GM23248 (cell line): ENCODE results near the gene ARID5B. TPM values are rescaled to one million over a fixed set of nuclear protein-coding genes. Genes with fewer than 3 reads are reported as not detected.
A peak's percentile ranks its signal among the peaks of the same experiment; 100 is the strongest.

Source experiments
- DNase-seq: peaks from one replicate; pipeline ENCODE4 v3.0.0-alpha.2; 2015
- H2AFZ ChIP-seq: fragments of 200-600 bp; sonication (generic); 2 replicates; pipeline ENCODE4 v1.6.1; 2016; ENCODE audit warnings: antibody characterized with exemption
- H3F3A ChIP-seq: fragments of 200-600 bp; sonication (generic); 2 replicates; pipeline ENCODE4 v1.6.1; 2016; ENCODE audit warnings: mild to moderate bottlenecking, antibody characterized with exemption, mixed run types; ENCODE audit not compliant: insufficient read depth
- H3K27ac ChIP-seq: fragments of 200-600 bp; sonication (generic); 2 replicates; pipeline ENCODE4 v1.5.1; 2016; ENCODE audit warnings: mild to moderate bottlenecking
- H3K27me3 ChIP-seq: fragments of 200-600 bp; sonication (generic); replicated peaks from 2 replicates; pipeline ENCODE4 v1.6.1; 2016; ENCODE audit warnings: mild to moderate bottlenecking; ENCODE audit not compliant: insufficient read depth
- H3K36me3 ChIP-seq: fragments of 200-600 bp; sonication (generic); 2 replicates; pipeline ENCODE4 v1.6.1; 2016; ENCODE audit warnings: low read depth, mild to moderate bottlenecking
- H3K4me1 ChIP-seq: fragments of 200-600 bp; sonication (generic); 2 replicates; pipeline ENCODE4 v1.6.1; 2016; ENCODE audit warnings: mild to moderate bottlenecking; ENCODE audit not compliant: insufficient read depth
- H3K4me2 ChIP-seq: fragments of 200-600 bp; sonication (generic); one replicate; pipeline ENCODE4 v1.6.1; 2016; ENCODE audit warnings: mild to moderate bottlenecking; ENCODE audit not compliant: unreplicated experiment
- H3K4me3 ChIP-seq: fragments of 200-600 bp; sonication (generic); 2 replicates; pipeline ENCODE4 v1.5.1; 2016; ENCODE audit warnings: mild to moderate bottlenecking
- H3K79me2 ChIP-seq: fragments of 200-600 bp; sonication (generic); 2 replicates; pipeline ENCODE4 v1.6.1; 2016; ENCODE audit warnings: mild to moderate bottlenecking; ENCODE audit not compliant: insufficient read depth
- H3K9ac ChIP-seq: fragments of 200-600 bp; sonication (generic); 2 replicates; pipeline ENCODE4 v1.6.1; 2016; ENCODE audit warnings: mild to moderate bottlenecking
- H3K9me2 ChIP-seq: fragments of 200-600 bp; sonication (generic); 2 replicates; pipeline ENCODE4 v1.6.1; 2016; ENCODE audit warnings: mixed run types, mild to moderate bottlenecking, moderate library complexity; ENCODE audit not compliant: insufficient read depth
- H3K9me3 ChIP-seq: fragments of 200-600 bp; sonication (generic); one replicate; pipeline ENCODE4 v1.6.1; 2017; ENCODE audit warnings: low read depth
- H4K20me1 ChIP-seq: fragments of 200-600 bp; sonication (generic); 2 replicates; pipeline ENCODE4 v1.6.0; 2016; ENCODE audit not compliant: insufficient read depth
- EZH2 ChIP-seq: fragments of 200-600 bp; sonication (generic); IDR thresholded peaks from 2 replicates; pipeline ENCODE4 v1.6.1; 2018; ENCODE audit warnings: antibody characterized with exemption, mild to moderate bottlenecking; ENCODE audit not compliant: insufficient read depth, poor library complexity, severe bottlenecking
- EZH2phosphoT487 ChIP-seq: fragments of 200-600 bp; sonication (generic); IDR thresholded peaks from 2 replicates; pipeline ENCODE4 v1.6.1; 2018; ENCODE audit warnings: antibody characterized with exemption, moderate library complexity, mild to moderate bottlenecking, low read depth; ENCODE audit not compliant: insufficient read depth
- WGBS, 2 experiments: methylation state at CpG; one replicate each; pipeline ENCODE4 v1.1.6; 2015 to 2017; ENCODE audit warnings: low lambda C conversion rate in 2 of 2, low coverage in 1 of 2; ENCODE audit errors: missing lambda C conversion rate in 2 of 2; 5-methylcytosine and 5-hydroxymethylcytosine counted together
- in situ Hi-C: fragments of 300-500 bp; cut with MboI; formaldehyde crosslinking; loops from 2 replicates; pipeline ENCODE4 v1.15.0; 2020
- polyA plus RNA-seq: library from polyadenylated mRNA; unstranded; fragments of >200 nt; fragmentation: Nextera tagmentation; extraction: Ambion mirVana; gene quantifications from 2 replicates; pipeline ENCODE4 v1.2.1, GENCODE V29; 2016
- total RNA-seq: library from RNA; depleted of rRNA; stranded (reverse); fragments of >200 nt; shearing (Covaris generic); gene quantifications from 2 replicates; pipeline ENCODE4 v1.2.3, GENCODE V29; 2014

ARID5B gene
- total and polyA plus RNA-seq, 2 experiments from 2014 or later = 56.7 to 78.8 TPM

DNA sequence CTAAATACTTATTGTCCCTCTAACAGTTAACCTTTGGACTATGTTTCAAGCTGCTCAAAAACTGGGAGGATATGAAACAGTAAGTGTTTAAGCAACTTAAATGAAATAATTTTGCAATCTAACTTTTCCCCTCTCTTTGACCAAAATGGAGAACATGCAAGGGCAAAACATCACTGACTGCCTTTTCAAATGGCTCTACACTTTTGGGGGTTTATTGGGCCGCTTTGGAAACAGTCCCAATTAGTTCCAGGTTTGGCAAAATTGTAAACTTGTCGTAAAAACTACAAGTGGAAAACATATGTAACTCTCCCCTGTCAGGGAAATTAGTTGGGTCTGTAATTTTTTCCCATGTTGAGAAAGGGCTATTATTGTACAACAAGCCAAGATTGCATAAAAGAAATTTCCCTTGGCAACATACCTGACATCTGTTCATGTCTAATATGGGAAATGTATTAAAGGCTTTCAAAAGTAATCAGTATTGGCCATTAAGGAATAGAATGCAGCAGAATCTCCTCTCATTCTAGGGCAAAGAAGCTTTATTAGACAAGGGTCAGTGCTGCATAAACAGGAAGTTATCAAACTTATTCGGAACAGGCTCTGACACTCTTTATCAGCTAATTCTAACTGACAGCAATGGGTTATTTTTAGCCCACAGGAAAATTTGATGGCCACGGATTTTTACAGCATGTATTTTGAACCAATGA, 157.9 kb downstream of the ARID5B start:
- peak overlapping the region; percentile 86 for H3K4me2 ChIP-seq
- WGBS, 2 experiments = 38 to 39% methylated on average over 4 of the region's 4 CpGs
- H3K27ac ChIP-seq = peak overlapping the region; percentile 57
- no peaks in the 10 kb centered on the region for H3K9me3 ChIP-seq
- peaks cover 86% of the 10 kb centered on the region for H3K79me2 ChIP-seq
- no peak for DNase-seq
- H3K9me2 ChIP-seq = no peaks in the 10 kb centered on the region
- H4K20me1 ChIP-seq = peaks cover 6% of the 10 kb centered on the region; the same call in 1 of the 2 replicates
- in situ Hi-C loops = no loop called here
- no peak overlapping the region for H2AFZ ChIP-seq
- 0 out of 2 replicates have a peak overlapping the region, but pooled peaks have one; percentile 45 for H3K4me3 ChIP-seq
- peaks cover 83% of the 10 kb centered on the region for H3K36me3 ChIP-seq
- H3K27me3 ChIP-seq = no peaks in the 10 kb centered on the region
- peaks cover 96% of the 10 kb centered on the region for H3F3A ChIP-seq
- no peak overlapping the region for H3K9ac ChIP-seq
- TF ChIP-seq EZH2phosphoT487 (no peak), EZH2 (no peak)
- peaks cover 93% of the 10 kb centered on the region for H3K4me1 ChIP-seq

GRCh38 chr10:62062028-62062427, 160.5 kb downstream of the ARID5B start:
- H3K9ac ChIP-seq = no peak overlapping the region

DNA sequence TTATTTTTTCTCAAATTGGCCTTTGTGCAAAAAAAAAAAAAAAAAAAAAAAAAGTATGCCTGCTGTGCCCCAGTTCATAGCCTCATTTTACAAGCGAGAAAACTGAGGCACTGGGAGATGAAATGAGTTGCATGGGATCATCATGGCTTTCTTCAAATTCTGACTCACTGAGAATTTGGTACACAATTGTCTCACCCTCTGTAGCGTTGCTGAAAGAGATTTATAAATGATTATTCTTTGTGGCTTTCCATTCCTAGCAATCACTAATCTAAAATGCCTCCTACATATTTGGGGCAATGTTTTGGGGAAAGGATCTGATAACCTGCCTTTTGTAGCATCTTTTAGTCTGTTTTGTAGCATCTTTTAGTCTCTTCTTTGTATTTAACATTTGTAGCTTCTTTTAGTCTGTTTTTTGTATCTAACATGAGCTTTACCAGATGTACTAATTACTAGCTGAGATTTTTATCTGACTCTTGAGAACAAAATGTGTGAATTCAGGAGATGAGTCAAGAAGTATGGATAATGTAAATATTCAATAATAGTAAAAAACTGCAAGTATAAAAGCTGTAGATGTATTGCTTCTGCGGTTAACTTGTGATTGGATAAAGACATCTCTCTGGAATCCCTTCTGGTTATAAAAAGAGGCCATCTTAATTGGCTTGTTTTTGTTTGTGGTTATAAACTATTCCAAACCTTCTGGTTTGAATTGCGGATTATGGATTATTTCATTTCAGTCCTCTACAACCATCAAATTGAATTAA, 161.4 kb downstream of the ARID5B start:
- Histone ChIP-seq H2AFZ (no peak overlapping the region), H3K4me3 (no peak overlapping the region), H4K20me1 (no peaks in the 10 kb centered on the region; the same call in 1 of the 2 replicates), H3K4me1 (peaks cover 59% of the 10 kb centered on the region), H3K27me3 (no peaks in the 10 kb centered on the region), H3K79me2 (peaks cover 86% of the 10 kb centered on the region), H3F3A (peaks cover 87% of the 10 kb centered on the region), H3K4me2 (peak overlapping the region; percentile 56), H3K9ac (peak overlapping the region; percentile 22), H3K9me3 (no peaks in the 10 kb centered on the region), H3K9me2 (no peaks in the 10 kb centered on the region), H3K36me3 (peaks cover 80% of the 10 kb centered on the region), H3K27ac (peak overlapping the region; percentile 78)
- in situ Hi-C loops = no loop called here
- TF ChIP-seq EZH2phosphoT487 (0 out of 2 replicates have a peak, but pooled peaks have one; percentile 43), EZH2 (no peak)
- DNase-seq = peak; percentile 68
- WGBS, 2 experiments = 34 to 36% methylated on average over 4 of the region's 4 CpGs

More at GRCh38 chr10:62062028-62062427, 160.5 kb downstream of the ARID5B start:
- 44 to 50% methylated on average over 1 of the region's 1 CpG for WGBS, 2 experiments
- TF ChIP-seq EZH2phosphoT487 = no peak
- no peak for TF ChIP-seq EZH2
- no peaks in the 10 kb centered on the region for H3K9me3 ChIP-seq
- peaks cover 87% of the 10 kb centered on the region for H3F3A ChIP-seq
- no peak for DNase-seq
- peak overlapping the region; percentile 56 for H3K4me2 ChIP-seq
- in situ Hi-C loops = no loop called here
- H3K79me2 ChIP-seq = peaks cover 86% of the 10 kb centered on the region
- no peaks in the 10 kb centered on the region for H3K27me3 ChIP-seq
- no peak overlapping the region for H2AFZ ChIP-seq
- H3K4me3 ChIP-seq = no peak overlapping the region
- H4K20me1 ChIP-seq = peaks cover 5% of the 10 kb centered on the region; the same call in 1 of the 2 replicates
- peaks cover 68% of the 10 kb centered on the region for H3K4me1 ChIP-seq
- H3K27ac ChIP-seq = peak overlapping the region; percentile 78
- H3K36me3 ChIP-seq = peaks cover 80% of the 10 kb centered on the region
- H3K9me2 ChIP-seq = no peaks in the 10 kb centered on the region

GRCh38 chr10:62063795-62064472, 162.4 kb downstream of the ARID5B start:
- peaks cover 49% of the 10 kb centered on the region for H3K4me1 ChIP-seq
- H3K27ac ChIP-seq = peak overlapping the region; percentile 78
- peaks cover 86% of the 10 kb centered on the region for H3K79me2 ChIP-seq
- no peaks in the 10 kb centered on the region for H3K27me3 ChIP-seq
- no peak for TF ChIP-seq EZH2phosphoT487
- TF ChIP-seq EZH2 = no peak
- DNase-seq = peak; percentile 84
- H3K4me3 ChIP-seq = no peak overlapping the region
- no peaks in the 10 kb centered on the region for H4K20me1 ChIP-seq
- H3K9ac ChIP-seq = no peak overlapping the region
- no peaks in the 10 kb centered on the region for H3K9me2 ChIP-seq
- peak overlapping the region; percentile 30 for H3K4me2 ChIP-seq
- no peaks in the 10 kb centered on the region for H3K9me3 ChIP-seq
- in situ Hi-C loops = no loop called here
- no peak overlapping the region for H2AFZ ChIP-seq
- 50 to 55% methylated on average over 3 of the region's 3 CpGs for WGBS, 2 experiments
- H3K36me3 ChIP-seq = peaks cover 75% of the 10 kb centered on the region
- peaks cover 87% of the 10 kb centered on the region for H3F3A ChIP-seq
